H9 (cell line): Measurements from ENCODE around the gene MRPS34. TPM values are rescaled to one million over a fixed set of nuclear protein-coding genes. Genes with fewer than 3 reads are reported as not detected.
A peak's percentile ranks its signal among the peaks of the same experiment; 100 is the strongest.

ENCODE experiments used
- DNase-seq: peaks from one replicate; pipeline ENCODE4 v3.0.0-alpha.2; 2017
- H2AFZ ChIP-seq: one replicate; pipeline ENCODE4 v1.6.1; 2013; ENCODE audit warnings: mild to moderate bottlenecking, low read length, control low read depth, moderate library complexity
- H2AK5ac ChIP-seq: 2 replicates; pipeline ENCODE4 v1.6.1; 2013; ENCODE audit warnings: low read length, control low read depth, mixed read lengths; ENCODE audit not compliant: insufficient read length
- H2BK120ac ChIP-seq: one replicate; pipeline ENCODE4 v1.6.1; 2013; ENCODE audit warnings: low read depth, mild to moderate bottlenecking, low read length, control low read depth, inconsistent platforms; ENCODE audit not compliant: poor library complexity, severe bottlenecking
- H2BK12ac ChIP-seq: 2 replicates; pipeline ENCODE4 v1.6.1; 2013; ENCODE audit warnings: low read length, control low read depth, mixed read lengths, low read depth; ENCODE audit not compliant: insufficient read length
- H2BK15ac ChIP-seq: 2 replicates; pipeline ENCODE4 v1.6.1; 2013; ENCODE audit warnings: low read depth, low read length, control low read depth
- H2BK20ac ChIP-seq: one replicate; pipeline ENCODE4 v1.6.1; 2013; ENCODE audit warnings: low read depth, mild to moderate bottlenecking, low read length, control low read depth, inconsistent platforms; ENCODE audit not compliant: poor library complexity, severe bottlenecking
- H2BK5ac ChIP-seq: 2 replicates; pipeline ENCODE4 v1.6.1; 2013; ENCODE audit warnings: low read length, control low read depth, mixed read lengths; ENCODE audit not compliant: insufficient read length
- H3K14ac ChIP-seq: 2 replicates; pipeline ENCODE4 v1.6.1; 2013; ENCODE audit warnings: low read length, control low read depth; ENCODE audit not compliant: insufficient read depth
- H3K18ac ChIP-seq: 2 replicates; pipeline ENCODE4 v1.6.1; 2013; ENCODE audit warnings: low read depth, mild to moderate bottlenecking, mixed read lengths, low read length, control low read depth; ENCODE audit not compliant: insufficient read length
- H3K23ac ChIP-seq: 2 replicates; pipeline ENCODE4 v1.6.1; 2013; ENCODE audit warnings: low read length, control low read depth, mixed read lengths, low read depth; ENCODE audit not compliant: insufficient read length
- H3K23me2 ChIP-seq: 2 replicates; pipeline ENCODE4 v1.6.1; 2013; ENCODE audit warnings: low read depth, mild to moderate bottlenecking, mixed read lengths, low read length, control low read depth; ENCODE audit not compliant: insufficient read length, poor library complexity, severe bottlenecking
- H3K27ac ChIP-seq: 2 replicates; pipeline ENCODE4 v1.5.1; 2013; ENCODE audit warnings: low read length, control low read depth, mixed read lengths, low read depth; ENCODE audit not compliant: insufficient read length
- H3K27me3 ChIP-seq: 2 replicates; pipeline ENCODE4 v1.6.1; 2013; ENCODE audit warnings: low read length, control low read depth, inconsistent platforms; ENCODE audit not compliant: insufficient read depth
- H3K4ac ChIP-seq: 2 replicates; pipeline ENCODE4 v1.6.1; 2013; ENCODE audit warnings: low read depth, mild to moderate bottlenecking, control low read depth, inconsistent platforms, low read length, moderate library complexity
- H3K4me1 ChIP-seq: 2 replicates; pipeline ENCODE4 v1.6.1; 2013; ENCODE audit warnings: low read length, control low read depth, inconsistent platforms; ENCODE audit not compliant: insufficient read depth
- H3K4me2 ChIP-seq: 2 replicates; pipeline ENCODE4 v1.6.1; 2013; ENCODE audit warnings: low read length, control low read depth, mixed read lengths; ENCODE audit not compliant: insufficient read length, insufficient read depth
- H3K56ac ChIP-seq: 2 replicates; pipeline ENCODE4 v1.6.1; 2013; ENCODE audit warnings: low read depth, mild to moderate bottlenecking, mixed read lengths, low read length, control low read depth; ENCODE audit not compliant: insufficient read length
- H3K79me1 ChIP-seq: 2 replicates; pipeline ENCODE4 v1.6.1; 2013; ENCODE audit warnings: low read depth, mild to moderate bottlenecking, moderate library complexity, low read length, control low read depth, inconsistent platforms; ENCODE audit not compliant: insufficient read depth, poor library complexity, severe bottlenecking
- H3K79me2 ChIP-seq: 2 replicates; pipeline ENCODE4 v1.6.1; 2013; ENCODE audit warnings: low read length, control low read depth, inconsistent platforms; ENCODE audit not compliant: insufficient read depth
- H3K9ac ChIP-seq: 2 replicates; pipeline ENCODE4 v1.6.1; 2013; ENCODE audit warnings: low read length, control low read depth, mixed read lengths; ENCODE audit not compliant: insufficient read length; ENCODE audit errors: extremely low read depth
- H3K9me3 ChIP-seq: one replicate; pipeline ENCODE4 v1.6.1; 2013; ENCODE audit warnings: low read depth, low read length, inconsistent platforms; ENCODE audit not compliant: control insufficient read depth
- H3T11ph ChIP-seq: one replicate; pipeline ENCODE4 v1.6.1; 2013; ENCODE audit warnings: mild to moderate bottlenecking, low read length, control low read depth, inconsistent platforms
- H4K20me1 ChIP-seq: one replicate; pipeline ENCODE4 v1.6.1; 2013; ENCODE audit not compliant: control insufficient read depth, insufficient read length, insufficient read depth
- H4K5ac ChIP-seq: 2 replicates; pipeline ENCODE4 v1.6.1; 2013; ENCODE audit warnings: low read depth, mild to moderate bottlenecking, mixed read lengths, low read length, control low read depth; ENCODE audit not compliant: insufficient read length
- H4K8ac ChIP-seq: replicated peaks from 2 replicates; pipeline ENCODE4 v1.6.1; 2013; ENCODE audit warnings: low read length, control low read depth, mixed read lengths, low read depth; ENCODE audit not compliant: insufficient read length
- H4K91ac ChIP-seq: 2 replicates; pipeline ENCODE4 v1.6.1; 2013; ENCODE audit warnings: low read depth, mild to moderate bottlenecking, moderate library complexity, mixed read lengths, low read length, control low read depth; ENCODE audit not compliant: insufficient read length
- H3K27ac Mint-ChIP-seq, 3 experiments: 2 replicates in 2 of 3; 3 replicates in 1 of 3; pipeline ENCODE4 v1.8.0; 2020 to 2021; ENCODE audit warnings: mixed read lengths in 3 of 3, mild to moderate bottlenecking in 1 of 3, moderate library complexity in 1 of 3
- H3K27me3 Mint-ChIP-seq: 2 replicates; pipeline ENCODE4 v1.8.0; 2021; ENCODE audit warnings: low read depth, mild to moderate bottlenecking, moderate library complexity, mixed read lengths
- H3K36me3 Mint-ChIP-seq, 3 experiments: 2 replicates in 2 of 3; 3 replicates in 1 of 3; pipeline ENCODE4 v1.8.0; 2020 to 2021; ENCODE audit warnings: low read depth in 3 of 3, mixed read lengths in 3 of 3; ENCODE audit not compliant: insufficient read depth in 1 of 3
- H3K4me1 Mint-ChIP-seq, 2 experiments: 2 replicates each; pipeline ENCODE4 v1.8.0; 2020; ENCODE audit warnings: mixed read lengths in 2 of 2
- H3K4me3 Mint-ChIP-seq, 2 experiments: 2 replicates in 1 of 2; 3 replicates in 1 of 2; pipeline ENCODE4 v1.8.0; 2020 to 2021; ENCODE audit warnings: mild to moderate bottlenecking in 2 of 2, mixed read lengths in 2 of 2, moderate library complexity in 1 of 2
- H3K9me3 Mint-ChIP-seq, 2 experiments: 2 replicates in 1 of 2; 3 replicates in 1 of 2; pipeline ENCODE4 v1.8.0; 2020; ENCODE audit warnings: mild to moderate bottlenecking in 2 of 2, mixed read lengths in 2 of 2, moderate library complexity in 1 of 2
- CTCF ChIP-seq: fragments of 200-600 bp; sonication (generic); conservative IDR thresholded peaks from 3 replicates; pipeline ENCODE4 v1.8.0; 2021; ENCODE audit warnings: antibody characterized with exemption, mild to moderate bottlenecking
- WGBS: extraction: QIAGEN DNeasy Blood & Tissue Kit; methylation state at CpG from one replicate; pipeline ENCODE4 v1.1.7; 2013; ENCODE audit warnings: missing lambda C conversion rate, low lambda C conversion rate, mixed read lengths; ENCODE audit not compliant: insufficient read length; ENCODE audit errors: extremely low coverage; 5-methylcytosine and 5-hydroxymethylcytosine counted together
- total RNA-seq: library from RNA; stranded (reverse); gene quantifications from 2 replicates; pipeline ENCODE4 v1.2.1, GENCODE V29; 2021

The MRPS34 gene
- total RNA-seq, 1 experiment from 2014 or later, result 205 TPM

- Mint-ChIP-seq H3K27me3 (no peaks in the 10 kb centered on the region; the same call in 1 of the 2 replicates), H3K4me1 (peaks cover 3 to 19% of the 10 kb centered on the region in 2 experiments), H3K9me3 (no peaks in the 10 kb centered on the region), H3K36me3 (peaks cover 9 to 36% (median 16%) of the 10 kb centered on the region in 3 experiments; a peak in 6 of 7 replicates), H3K4me3 (peak overlapping the region; percentile 95 to 98), H3K27ac (no peak overlapping the region)
- Histone ChIP-seq H3K18ac (no peak overlapping the region), H3K9ac (peak overlapping the region; percentile 56), H3K14ac (peak overlapping the region; percentile 49; the same call in 1 of the 2 replicates), H3K79me2 (no peaks in the 10 kb centered on the region; the same call in 1 of the 2 replicates), H3K56ac (no peak overlapping the region), H3K4ac (no peak overlapping the region), H4K91ac (no peak overlapping the region), H3K4me2 (peak overlapping the region; percentile 64), H3K79me1 (peaks cover 5% of the 10 kb centered on the region), H2BK20ac (no peak overlapping the region), H2BK120ac (no peak overlapping the region), H2AK5ac (no peak overlapping the region), H4K5ac (no peak overlapping the region), H3K4me1 (no peaks in the 10 kb centered on the region), H3K23ac (no peak overlapping the region), H3K23me2 (peaks cover 9% of the 10 kb centered on the region), H2BK12ac (no peak overlapping the region), H4K20me1 (no peaks in the 10 kb centered on the region), H3T11ph (no peak overlapping the region), H4K8ac (no peak overlapping the region), H3K27me3 (no peaks in the 10 kb centered on the region), H2AFZ (no peak overlapping the region), H3K9me3 (no peaks in the 10 kb centered on the region), H2BK5ac (no peak overlapping the region), H3K27ac (no peak overlapping the region), H2BK15ac (no peak overlapping the region)
- no peak; the same call in 1 of the 3 replicates for TF ChIP-seq CTCF
- no CpG with 5 or more reads among the region's 45 CpGs for WGBS
- no peak for DNase-seq
These were observed 941 bp upstream of the MRPS34 start for GRCh38 chr16:1773703-1774447.
